DMS 273 (cell line): ENCODE results near the gene PYGM.

Experiments
- DNase-seq: peaks from one replicate; lab custom pipeline; 2025; ENCODE audit not compliant: unreplicated experiment; lab: John Stamatoyannopoulos, UW

The PYGM gene

GRCh38 chr11:64754124-64754918 is 5.5 kb downstream of the PYGM start:
- DNase-seq, result no peak

GRCh38 chr11:64753380-64754123 is 6.2 kb downstream of the PYGM start:
- no peak for DNase-seq

GRCh38 chr11:64753019-64753379 is 6.8 kb downstream of the PYGM start:
- DNase-seq, result no peak

- DNase-seq, result peak; percentile 67
Measured at GRCh38 chr11:64752175-64752970, 7.4 kb downstream of the PYGM start.

GRCh38 chr11:64751580-64751979 is 8.2 kb downstream of the PYGM start:
- DNase-seq, result no peak

- DNase-seq, result no peak
Measured at GRCh38 chr11:64751136-64751535, 8.6 kb downstream of the PYGM start.

GRCh38 chr11:64750361-64751054 is 9.3 kb downstream of the PYGM start:
- no peak for DNase-seq

GRCh38 chr11:64747961-64748665 is 11.7 kb downstream of the PYGM start:
- no peak for DNase-seq

GRCh38 chr11:64746486-64746885 is 13.3 kb downstream of the PYGM start:
- no peak for DNase-seq

- DNase-seq, result peak; percentile 41
Measured at GRCh38 chr11:64745521-64746328, 14.0 kb downstream of the PYGM start.

- no peak for DNase-seq
Measured at GRCh38 chr11:64745189-64745520, 14.6 kb downstream of the PYGM start.

- no peak for DNase-seq
Measured at GRCh38 chr11:64744544-64745188, 15.1 kb downstream of the PYGM start.

- peak; percentile 63 for DNase-seq
Measured at GRCh38 chr11:64743591-64744543, 15.9 kb downstream of the PYGM start, which contains the start of gene RASGRP2. Gene RASGRP2, minus strand, starts transcription at chr11:64744142. Its CDS starts 1,276 bp downstream, at chr11:64742866.

GRCh38 chr11:64742889-64743590 is 16.7 kb downstream of the PYGM start:
- DNase-seq, result peak; percentile 70

GRCh38 chr11:64742087-64742888 is 17.5 kb downstream of the PYGM start:
- peak; percentile 52 for DNase-seq

GRCh38 chr11:64741375-64742086 is 18.2 kb downstream of the PYGM start:
- DNase-seq, result no peak
